ENCODE results near the gene RNF207.

GRCh38 chr1:6180707-6181311 lies 25.1 kb upstream of the RNF207 start:
- TF ChIP-seq, protein P1, sequence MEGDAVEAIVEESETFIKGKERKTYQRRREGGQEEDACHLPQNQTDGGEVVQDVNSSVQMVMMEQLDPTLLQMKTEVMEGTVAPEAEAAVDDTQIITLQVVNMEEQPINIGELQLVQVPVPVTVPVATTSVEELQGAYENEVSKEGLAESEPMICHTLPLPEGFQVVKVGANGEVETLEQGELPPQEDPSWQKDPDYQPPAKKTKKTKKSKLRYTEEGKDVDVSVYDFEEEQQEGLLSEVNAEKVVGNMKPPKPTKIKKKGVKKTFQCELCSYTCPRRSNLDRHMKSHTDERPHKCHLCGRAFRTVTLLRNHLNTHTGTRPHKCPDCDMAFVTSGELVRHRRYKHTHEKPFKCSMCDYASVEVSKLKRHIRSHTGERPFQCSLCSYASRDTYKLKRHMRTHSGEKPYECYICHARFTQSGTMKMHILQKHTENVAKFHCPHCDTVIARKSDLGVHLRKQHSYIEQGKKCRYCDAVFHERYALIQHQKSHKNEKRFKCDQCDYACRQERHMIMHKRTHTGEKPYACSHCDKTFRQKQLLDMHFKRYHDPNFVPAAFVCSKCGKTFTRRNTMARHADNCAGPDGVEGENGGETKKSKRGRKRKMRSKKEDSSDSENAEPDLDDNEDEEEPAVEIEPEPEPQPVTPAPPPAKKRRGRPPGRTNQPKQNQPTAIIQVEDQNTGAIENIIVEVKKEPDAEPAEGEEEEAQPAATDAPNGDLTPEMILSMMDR (IDR thresholded peaks at IDR 0.05) = no peak
- TF ChIP-seq EP300 (IDR thresholded peaks at IDR 0.05) (no peak), POLR2AphosphoS5 (IDR thresholded peaks at IDR 0.05) (no peak), POLR2A (IDR thresholded peaks at IDR 0.05) (no peak)
